ENCODE data around the gene MBD3.

MBD3 gene

GRCh38 chr19:1619094-1619439 is 26.4 kb upstream of the MBD3 start:
- no peak for DNase-seq (ENCODE audit: low spot score)

- peak; percentile 65 for DNase-seq (ENCODE audit: low spot score)
These were observed 25.8 kb upstream of the MBD3 start for GRCh38 chr19:1618157-1619093.

- no peak for DNase-seq (ENCODE audit: low spot score)
These were observed 24.2 kb upstream of the MBD3 start for GRCh38 chr19:1616875-1617274.

GRCh38 chr19:1616396-1616795 is 23.7 kb upstream of the MBD3 start:
- DNase-seq (ENCODE audit: low spot score) = no peak

GRCh38 chr19:1615156-1615765 is 22.6 kb upstream of the MBD3 start:
- no peak for DNase-seq (ENCODE audit: low spot score)

- DNase-seq (ENCODE audit: low spot score) = no peak
These were observed 21.3 kb upstream of the MBD3 start for GRCh38 chr19:1613808-1614570.

GRCh38 chr19:1613146-1613545 is 20.5 kb upstream of the MBD3 start:
- no peak for DNase-seq (ENCODE audit: low spot score)

- DNase-seq (ENCODE audit: low spot score) = no peak
These were observed 19.7 kb upstream of the MBD3 start for GRCh38 chr19:1612114-1613086.

- DNase-seq (ENCODE audit: low spot score) = no peak
These were observed 18.7 kb upstream of the MBD3 start for GRCh38 chr19:1611353-1611752.

GRCh38 chr19:1610579-1610978 is 17.9 kb upstream of the MBD3 start:
- no peak for DNase-seq (ENCODE audit: low spot score)

- DNase-seq (ENCODE audit: low spot score) = no peak
These were observed 17.2 kb upstream of the MBD3 start for GRCh38 chr19:1609680-1610474.

- no peak for DNase-seq (ENCODE audit: low spot score)
These were observed 16.4 kb upstream of the MBD3 start for GRCh38 chr19:1609103-1609396.

- DNase-seq (ENCODE audit: low spot score) = no peak
These were observed 15.9 kb upstream of the MBD3 start for GRCh38 chr19:1608359-1609102.

GRCh38 chr19:1606138-1606651 is 13.5 kb upstream of the MBD3 start:
- DNase-seq (ENCODE audit: low spot score) = no peak

- peak; percentile 99 for DNase-seq (ENCODE audit: low spot score)
These were observed 12.8 kb upstream of the MBD3 start, which contains the start of gene UQCR11 for GRCh38 chr19:1605236-1606137. TSS of gene UQCR11 (minus strand) at chr19:1605462. CDS start at chr19:1605409, 53 bp downstream.

- no peak for DNase-seq (ENCODE audit: low spot score)
These were observed 9.5 kb upstream of the MBD3 start for GRCh38 chr19:1602091-1602707.

GRCh38 chr19:1601613-1602064 is 9.0 kb upstream of the MBD3 start:
- DNase-seq (ENCODE audit: low spot score) = no peak

GRCh38 chr19:1599460-1599846 is 6.8 kb upstream of the MBD3 start:
- DNase-seq (ENCODE audit: low spot score) = no peak

Measured in AG08396 (cell line).